ENCODE results near the gene PITPNM2. TPM values are rescaled to one million over a fixed set of nuclear protein-coding genes. Genes with fewer than 3 reads are reported as not detected.

Gene PITPNM2
- total and polyA plus RNA-seq, 12 donors: 5.6 to 32.7 (median 18.4) TPM

- H3K27me3 ChIP-seq: peaks cover 0 to 12% (median 0%) of the 10 kb centered on the region in 7 donors
- H3K36me3 ChIP-seq: peaks cover 0 to 6% (median 0%) of the 10 kb centered on the region in 9 donors
- H3K4me3 ChIP-seq: no peak overlapping the region
- intact Hi-C loops (cut with DNase I): loop anchor here in 8 of 10 donors (2.0 to 10.0 kb wide), 9 partner anchors 29 to 166 kb away; partner anchors contain the start of gene ARL6IP4 (in 2 of the 8)
- TF ChIP-seq, protein P1, sequence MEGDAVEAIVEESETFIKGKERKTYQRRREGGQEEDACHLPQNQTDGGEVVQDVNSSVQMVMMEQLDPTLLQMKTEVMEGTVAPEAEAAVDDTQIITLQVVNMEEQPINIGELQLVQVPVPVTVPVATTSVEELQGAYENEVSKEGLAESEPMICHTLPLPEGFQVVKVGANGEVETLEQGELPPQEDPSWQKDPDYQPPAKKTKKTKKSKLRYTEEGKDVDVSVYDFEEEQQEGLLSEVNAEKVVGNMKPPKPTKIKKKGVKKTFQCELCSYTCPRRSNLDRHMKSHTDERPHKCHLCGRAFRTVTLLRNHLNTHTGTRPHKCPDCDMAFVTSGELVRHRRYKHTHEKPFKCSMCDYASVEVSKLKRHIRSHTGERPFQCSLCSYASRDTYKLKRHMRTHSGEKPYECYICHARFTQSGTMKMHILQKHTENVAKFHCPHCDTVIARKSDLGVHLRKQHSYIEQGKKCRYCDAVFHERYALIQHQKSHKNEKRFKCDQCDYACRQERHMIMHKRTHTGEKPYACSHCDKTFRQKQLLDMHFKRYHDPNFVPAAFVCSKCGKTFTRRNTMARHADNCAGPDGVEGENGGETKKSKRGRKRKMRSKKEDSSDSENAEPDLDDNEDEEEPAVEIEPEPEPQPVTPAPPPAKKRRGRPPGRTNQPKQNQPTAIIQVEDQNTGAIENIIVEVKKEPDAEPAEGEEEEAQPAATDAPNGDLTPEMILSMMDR (IDR thresholded peaks at IDR 0.05): no peak
- peak overlapping the region in 3 of 10 donors; percentile 85 to 92 (median 89) for H3K27ac ChIP-seq
- ATAC-seq (no peak), DNase-seq (no peak)
- peaks cover 9 to 43% (median 36%) of the 10 kb centered on the region in 9 donors for H3K4me1 ChIP-seq
- no peaks in the 10 kb centered on the region for H3K9me3 ChIP-seq
- 62 to 79% methylated on average over 9 of the region's 9 CpGs for WGBS, 2 donors
Observed at GRCh38 chr12:123148223-123148622, 2.7 kb downstream of the PITPNM2 start.

DNA sequence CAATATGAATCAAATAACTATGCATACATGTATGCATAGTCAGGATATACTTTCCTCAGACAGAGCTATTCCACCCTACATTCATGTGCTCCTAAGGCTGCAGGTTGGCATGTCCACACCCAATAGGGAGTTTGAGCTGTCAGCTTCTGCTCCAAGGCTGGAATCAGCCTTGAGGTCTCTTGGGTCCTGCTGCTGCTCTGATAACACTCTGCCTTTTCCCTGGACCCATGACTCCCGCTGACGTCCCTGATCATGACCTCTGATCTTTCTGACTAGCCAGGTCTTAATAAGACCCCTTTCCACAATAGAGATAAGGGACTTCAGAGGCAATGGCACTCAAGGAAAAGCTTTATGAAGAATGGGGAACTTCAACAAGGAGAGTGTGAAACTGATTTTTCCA, 5.7 kb downstream of the PITPNM2 start:
- intact Hi-C loops (cut with DNase I): loop anchor here in 7 of 10 donors (5.0 to 10.0 kb wide), 7 partner anchors 38 to 163 kb away; partner anchors contain the start of gene ARL6IP4 (in 2 of the 7)
- DNase-seq: no peak
- Histone ChIP-seq H3K9me3 (no peaks in the 10 kb centered on the region), H3K27ac (peak overlapping the region in 1 of 10 donors; percentile 32), H3K36me3 (peaks cover 0 to 6% (median 0%) of the 10 kb centered on the region in 9 donors), H3K4me3 (no peak overlapping the region), H3K27me3 (peaks cover 0 to 10% (median 0%) of the 10 kb centered on the region in 7 donors), H3K4me1 (peaks cover 27 to 63% (median 53%) of the 10 kb centered on the region in 9 donors)
- TF ChIP-seq, protein P1 (IDR thresholded peaks at IDR 0.05): no peak
- ATAC-seq: no peak
- WGBS, 2 donors: 74 to 77% methylated on average over 2 of the region's 2 CpGs

DNA sequence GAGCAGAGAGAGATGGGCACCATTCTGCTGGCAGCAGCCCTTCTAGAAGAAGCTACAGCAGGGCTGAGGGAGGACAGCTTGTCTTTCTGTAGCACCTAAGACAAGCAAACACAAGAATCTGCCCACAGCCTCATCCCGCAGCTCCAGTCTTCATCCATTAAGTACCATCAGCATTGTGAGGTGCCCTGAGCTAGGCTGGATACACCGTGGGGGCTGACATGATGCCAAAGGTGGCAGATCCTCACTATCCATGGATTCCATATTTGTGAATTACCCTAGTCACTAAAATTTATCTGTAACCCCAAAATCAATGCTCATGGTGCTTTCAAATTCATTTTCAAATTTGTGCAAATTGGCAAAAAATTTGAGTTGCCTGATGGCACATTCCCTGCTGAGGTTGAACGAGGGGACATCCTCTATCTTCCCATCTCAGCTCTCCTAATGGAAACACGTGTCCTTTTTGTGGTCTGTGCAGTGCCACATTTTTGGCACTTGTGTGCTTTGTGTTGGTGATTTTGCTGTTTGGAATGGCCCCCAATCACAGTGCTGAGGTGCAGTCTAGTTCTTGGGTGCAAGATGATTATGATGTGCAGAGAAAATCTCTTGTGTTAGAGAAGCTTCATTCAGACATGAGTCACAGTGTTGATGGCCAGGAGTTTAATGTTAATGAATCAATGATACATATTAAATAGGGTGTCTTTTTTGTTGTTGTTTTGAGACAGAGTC, 7.0 kb downstream of the PITPNM2 start:
- intact Hi-C loops (cut with DNase I): loop anchor here in 7 of 10 donors (5.0 to 10.0 kb wide), 5 partner anchors 37 to 159 kb away; partner anchors contain the start of gene ARL6IP4 (in 1 of the 7)
- H3K27ac ChIP-seq: peak overlapping the region in 6 of 10 donors; percentile 8 to 89 (median 84)
- H3K4me3 ChIP-seq: no peak overlapping the region
- no peaks in the 10 kb centered on the region for H3K27me3 ChIP-seq
- no peaks in the 10 kb centered on the region for H3K9me3 ChIP-seq
- ATAC-seq (no peak), DNase-seq (no peak)
- TF ChIP-seq, protein P1 (IDR thresholded peaks at IDR 0.05): no peak
- peaks cover 25 to 60% (median 50%) of the 10 kb centered on the region in 9 donors for H3K4me1 ChIP-seq
- peaks cover 0 to 6% (median 0%) of the 10 kb centered on the region in 9 donors for H3K36me3 ChIP-seq
- WGBS, 2 donors: 63 to 82% methylated on average over 4 of the region's 4 CpGs

DNA sequence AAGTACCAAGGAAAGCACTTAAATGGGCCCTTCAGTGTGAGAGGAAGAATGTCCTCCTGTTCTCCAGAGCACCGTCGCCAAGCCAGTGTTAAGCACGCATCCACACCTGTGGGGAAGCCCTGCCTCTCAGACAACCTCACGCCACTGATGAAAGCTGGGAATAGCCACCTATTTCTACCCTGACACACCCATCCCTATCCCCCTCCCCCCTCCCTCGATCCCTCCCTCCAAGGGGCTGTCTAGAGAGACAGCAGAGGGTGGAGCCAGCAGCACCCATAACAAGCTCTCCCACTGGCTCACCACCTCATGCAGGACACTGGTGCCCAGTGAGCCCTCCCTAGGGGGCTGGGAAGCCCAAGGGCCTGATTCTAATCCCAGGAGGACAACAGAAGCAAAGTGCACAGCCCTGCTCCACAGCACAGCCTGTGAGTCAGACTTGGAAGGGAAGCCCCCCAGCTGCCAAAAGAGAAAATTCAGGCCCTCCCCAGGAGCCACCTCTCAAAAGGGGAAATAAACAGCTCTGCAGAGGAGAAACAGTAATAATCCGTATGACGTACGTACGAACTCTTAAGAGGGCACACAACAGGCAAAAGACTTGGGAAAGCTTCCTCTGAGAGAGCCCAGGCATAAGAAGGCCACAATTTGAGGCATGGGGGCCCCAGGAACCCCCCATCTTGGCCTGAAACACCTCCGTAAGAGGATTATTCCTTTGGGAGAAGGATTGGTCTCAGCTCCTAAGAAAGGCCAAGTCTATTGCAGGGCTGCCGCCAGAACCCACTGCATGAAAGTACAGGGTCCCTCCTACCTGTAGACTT, 7.8 kb downstream of the PITPNM2 start:
- TF ChIP-seq, protein P1 (IDR thresholded peaks at IDR 0.05): no peak
- Histone ChIP-seq H3K27ac (peak overlapping the region in 8 of 10 donors; percentile 8 to 89 (median 82)), H3K9me3 (no peaks in the 10 kb centered on the region), H3K4me1 (peaks cover 25 to 54% (median 46%) of the 10 kb centered on the region in 9 donors), H3K27me3 (no peaks in the 10 kb centered on the region), H3K36me3 (peaks cover 0 to 6% (median 0%) of the 10 kb centered on the region in 9 donors), H3K4me3 (no peak overlapping the region)
- intact Hi-C loops (cut with DNase I): loop anchor here in 7 of 10 donors (5.0 to 10.0 kb wide), 5 partner anchors 36 to 158 kb away; partner anchors contain the start of gene ARL6IP4 (in 1 of the 7)
- peak in 3 of 8 donors; percentile 15 to 45 (median 15) for ATAC-seq
- WGBS, 2 donors: 81 to 82% methylated on average over 11 of the region's 11 CpGs
- DNase-seq: no peak
